ENCODE measurements around the gene ASF1A.

DNA sequence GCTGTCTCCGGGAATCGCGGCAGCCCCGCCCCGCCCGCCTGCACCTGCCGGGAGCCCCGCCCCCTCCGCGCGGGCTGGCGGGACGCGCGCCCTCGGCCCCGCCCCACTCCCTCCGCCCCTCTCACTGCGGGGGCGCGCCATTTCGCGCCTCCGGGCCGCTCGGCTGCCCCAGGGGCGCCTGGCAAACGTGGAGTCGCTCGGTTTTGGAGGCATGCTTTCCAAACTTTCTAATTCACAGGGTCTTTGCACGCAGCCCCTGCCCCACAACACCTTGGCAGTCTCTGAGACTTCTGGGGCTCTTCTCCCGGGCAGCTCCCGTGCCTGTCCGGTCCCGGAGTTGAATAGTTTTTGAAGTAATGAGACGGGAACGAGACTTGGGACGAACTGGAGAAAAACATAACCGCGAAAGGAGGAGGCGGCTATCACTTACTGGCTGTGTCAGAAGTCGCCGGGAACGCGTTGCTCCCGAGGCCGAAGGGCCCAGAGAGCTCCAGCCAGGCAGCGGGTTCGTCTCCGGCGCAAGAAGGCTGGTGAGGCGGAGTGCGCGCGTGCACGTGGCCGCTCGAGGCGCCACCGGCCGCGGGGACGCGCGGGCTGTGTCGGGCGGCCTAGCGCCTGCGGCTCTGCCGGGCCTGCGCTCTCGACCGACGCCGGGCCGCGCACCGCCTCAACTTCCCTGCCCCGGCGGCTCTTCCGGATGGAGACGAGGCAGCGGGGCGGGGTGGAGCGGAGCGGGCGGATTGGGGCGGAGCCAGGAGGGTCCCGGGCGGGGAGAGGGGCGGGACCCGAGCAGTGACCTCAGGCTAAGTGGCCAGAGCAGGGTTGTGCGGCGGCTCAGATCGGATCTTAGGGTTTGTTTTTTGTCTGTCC lies 40.7 kb downstream of the ASF1A start, which contains the start of gene MCM9:
- TF ChIP-seq, protein P1, sequence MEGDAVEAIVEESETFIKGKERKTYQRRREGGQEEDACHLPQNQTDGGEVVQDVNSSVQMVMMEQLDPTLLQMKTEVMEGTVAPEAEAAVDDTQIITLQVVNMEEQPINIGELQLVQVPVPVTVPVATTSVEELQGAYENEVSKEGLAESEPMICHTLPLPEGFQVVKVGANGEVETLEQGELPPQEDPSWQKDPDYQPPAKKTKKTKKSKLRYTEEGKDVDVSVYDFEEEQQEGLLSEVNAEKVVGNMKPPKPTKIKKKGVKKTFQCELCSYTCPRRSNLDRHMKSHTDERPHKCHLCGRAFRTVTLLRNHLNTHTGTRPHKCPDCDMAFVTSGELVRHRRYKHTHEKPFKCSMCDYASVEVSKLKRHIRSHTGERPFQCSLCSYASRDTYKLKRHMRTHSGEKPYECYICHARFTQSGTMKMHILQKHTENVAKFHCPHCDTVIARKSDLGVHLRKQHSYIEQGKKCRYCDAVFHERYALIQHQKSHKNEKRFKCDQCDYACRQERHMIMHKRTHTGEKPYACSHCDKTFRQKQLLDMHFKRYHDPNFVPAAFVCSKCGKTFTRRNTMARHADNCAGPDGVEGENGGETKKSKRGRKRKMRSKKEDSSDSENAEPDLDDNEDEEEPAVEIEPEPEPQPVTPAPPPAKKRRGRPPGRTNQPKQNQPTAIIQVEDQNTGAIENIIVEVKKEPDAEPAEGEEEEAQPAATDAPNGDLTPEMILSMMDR (IDR thresholded peaks at IDR 0.05; ENCODE audit: poor library complexity, severe bottlenecking) = peak; percentile 24
- TF ChIP-seq, protein P2, sequence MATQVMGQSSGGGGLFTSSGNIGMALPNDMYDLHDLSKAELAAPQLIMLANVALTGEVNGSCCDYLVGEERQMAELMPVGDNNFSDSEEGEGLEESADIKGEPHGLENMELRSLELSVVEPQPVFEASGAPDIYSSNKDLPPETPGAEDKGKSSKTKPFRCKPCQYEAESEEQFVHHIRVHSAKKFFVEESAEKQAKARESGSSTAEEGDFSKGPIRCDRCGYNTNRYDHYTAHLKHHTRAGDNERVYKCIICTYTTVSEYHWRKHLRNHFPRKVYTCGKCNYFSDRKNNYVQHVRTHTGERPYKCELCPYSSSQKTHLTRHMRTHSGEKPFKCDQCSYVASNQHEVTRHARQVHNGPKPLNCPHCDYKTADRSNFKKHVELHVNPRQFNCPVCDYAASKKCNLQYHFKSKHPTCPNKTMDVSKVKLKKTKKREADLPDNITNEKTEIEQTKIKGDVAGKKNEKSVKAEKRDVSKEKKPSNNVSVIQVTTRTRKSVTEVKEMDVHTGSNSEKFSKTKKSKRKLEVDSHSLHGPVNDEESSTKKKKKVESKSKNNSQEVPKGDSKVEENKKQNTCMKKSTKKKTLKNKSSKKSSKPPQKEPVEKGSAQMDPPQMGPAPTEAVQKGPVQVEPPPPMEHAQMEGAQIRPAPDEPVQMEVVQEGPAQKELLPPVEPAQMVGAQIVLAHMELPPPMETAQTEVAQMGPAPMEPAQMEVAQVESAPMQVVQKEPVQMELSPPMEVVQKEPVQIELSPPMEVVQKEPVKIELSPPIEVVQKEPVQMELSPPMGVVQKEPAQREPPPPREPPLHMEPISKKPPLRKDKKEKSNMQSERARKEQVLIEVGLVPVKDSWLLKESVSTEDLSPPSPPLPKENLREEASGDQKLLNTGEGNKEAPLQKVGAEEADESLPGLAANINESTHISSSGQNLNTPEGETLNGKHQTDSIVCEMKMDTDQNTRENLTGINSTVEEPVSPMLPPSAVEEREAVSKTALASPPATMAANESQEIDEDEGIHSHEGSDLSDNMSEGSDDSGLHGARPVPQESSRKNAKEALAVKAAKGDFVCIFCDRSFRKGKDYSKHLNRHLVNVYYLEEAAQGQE (IDR thresholded peaks at IDR 0.05; ENCODE audit: borderline replicate concordance) = no peak
- TF ChIP-seq SMC3 (conservative IDR thresholded peaks at IDR 0.05; ENCODE audit: poor library complexity) (peak; percentile 42), TAF1 (IDR thresholded peaks at IDR 0.05; ENCODE audit: low read depth) (no peak), POLR2AphosphoS5 (IDR thresholded peaks at IDR 0.05) (peak; percentile 15)
